ENCODE measurements around the gene APOL4. TPM values are rescaled to one million over a fixed set of nuclear protein-coding genes. Genes with fewer than 3 reads are reported as not detected.
"Not testable (repeated sequence)": the region's sequence is repeated elsewhere in the genome, so short reads cannot be mapped to it uniquely, and the experiment has no call there.

The APOL4 gene
- total RNA-seq, 1 experiment from 2014 or later: 0.31 TPM

DNA sequence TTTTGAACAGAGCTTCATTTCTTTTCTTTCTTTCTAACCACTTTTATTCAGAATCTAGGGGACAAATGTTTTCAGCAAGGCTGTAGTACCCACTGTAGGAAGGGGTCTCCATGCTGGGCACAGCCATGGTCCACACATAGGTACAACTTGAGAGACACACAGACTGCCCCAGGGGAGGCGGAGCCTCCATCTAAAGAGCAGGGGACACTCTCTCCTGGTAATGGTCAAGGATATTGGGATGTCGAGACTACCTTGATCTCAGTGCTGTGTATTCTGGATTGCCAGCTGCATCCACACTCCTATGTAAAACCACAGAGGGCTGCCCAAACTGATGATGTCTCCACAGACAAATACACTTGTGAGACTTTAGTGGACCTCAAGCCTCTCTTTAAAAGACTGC, 38.1 kb downstream of the APOL4 start:
- Mint-ChIP-seq H3K9me3 (peaks cover 9% of the 10 kb centered on the region), H3K27me3 (ENCODE audit: low read depth) (no peaks in the 10 kb centered on the region), H3K36me3 (no peaks in the 10 kb centered on the region), H3K4me1 (peaks cover 34% of the 10 kb centered on the region), H3K4me3 (no peak overlapping the region), H3K27ac (no peak overlapping the region)
- TF ChIP-seq ESRRA (CRISPR knock-in tag; IDR thresholded peaks at IDR 0.05; ENCODE audit: borderline replicate concordance): no peak
- no peak for TF ChIP-seq SOX15 (CRISPR knock-in tag; IDR thresholded peaks at IDR 0.05)
- CTCF ChIA-PET: interaction anchor here (0.8 to 2.4 kb wide), 6 partner anchors 8 to 123 kb away, joined by 3 to 6 read pairs (median 4); partner anchors contain the start of gene APOL2
- POLR2A ChIA-PET: no interaction called here
- DNase-seq (ENCODE audit: low spot score) (no peak), ATAC-seq (no peak)

DNA sequence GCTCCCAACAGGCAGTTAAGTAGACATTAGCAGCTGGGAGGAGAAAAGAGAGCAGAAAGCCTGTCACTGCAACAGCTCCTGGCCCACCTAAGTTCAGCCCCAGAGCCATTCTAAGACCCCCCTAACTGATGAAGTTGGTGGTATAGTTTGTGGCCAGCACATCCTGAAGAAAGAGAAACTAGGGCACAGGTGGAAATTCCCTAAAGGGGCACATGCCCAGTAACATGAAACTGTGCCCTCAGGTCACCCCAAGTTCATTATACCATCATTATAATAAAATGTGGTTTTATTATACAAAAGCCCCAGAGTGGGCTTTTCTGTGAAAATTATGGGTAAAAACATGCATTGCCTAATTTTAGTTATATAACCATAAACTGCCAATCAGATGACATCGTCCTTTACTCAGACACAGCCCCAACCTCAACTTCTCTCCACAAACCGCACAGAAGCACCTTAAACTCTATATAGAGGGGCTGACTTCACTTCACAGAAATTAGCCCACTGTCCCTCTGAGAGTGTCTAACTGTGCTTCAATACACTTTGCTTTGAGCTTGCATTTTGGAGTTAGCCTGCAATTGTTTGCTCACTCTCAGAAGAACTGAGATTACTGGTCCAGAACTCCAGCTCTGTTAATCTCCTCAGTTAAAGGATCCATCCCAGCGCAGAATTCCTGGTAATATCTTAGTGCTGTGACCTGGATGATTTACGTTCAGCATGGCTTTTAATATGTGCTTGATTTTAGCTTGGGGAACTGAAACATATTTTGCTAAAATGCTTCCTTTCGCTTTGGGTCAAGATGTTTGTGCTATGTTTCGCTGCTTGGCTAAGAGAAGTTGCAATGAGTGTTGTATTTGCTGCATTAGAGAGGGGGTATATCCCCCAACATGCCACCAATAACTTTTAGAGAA, 39.2 kb downstream of the APOL4 start:
- ChIA-PET POLR2A (no interaction called here), CTCF (interaction anchor here (1.0 to 2.4 kb wide), 5 partner anchors 9 to 124 kb away, joined by 3 to 6 read pairs (median 3); no protein-coding TSS in a partner anchor)
- Mint-ChIP-seq H3K9me3 (peaks cover 7% of the 10 kb centered on the region), H3K4me1 (peaks cover 27% of the 10 kb centered on the region), H3K27ac (no peak overlapping the region), H3K27me3 (ENCODE audit: low read depth) (no peaks in the 10 kb centered on the region), H3K4me3 (no peak overlapping the region), H3K36me3 (no peaks in the 10 kb centered on the region)
- ATAC-seq (no peak), DNase-seq (ENCODE audit: low spot score) (no peak)
- no peak for TF ChIP-seq ZNF121 (CRISPR knock-in tag; IDR thresholded peaks at IDR 0.05)
- TF ChIP-seq NFATC4 (CRISPR knock-in tag; IDR thresholded peaks at IDR 0.05): no peak
- no peak for TF ChIP-seq ESRRA (CRISPR knock-in tag; IDR thresholded peaks at IDR 0.05; ENCODE audit: borderline replicate concordance)
- no peak for TF ChIP-seq TCF7 (CRISPR knock-in tag; IDR thresholded peaks at IDR 0.05; ENCODE audit: low read depth)
- TF ChIP-seq, protein P1, sequence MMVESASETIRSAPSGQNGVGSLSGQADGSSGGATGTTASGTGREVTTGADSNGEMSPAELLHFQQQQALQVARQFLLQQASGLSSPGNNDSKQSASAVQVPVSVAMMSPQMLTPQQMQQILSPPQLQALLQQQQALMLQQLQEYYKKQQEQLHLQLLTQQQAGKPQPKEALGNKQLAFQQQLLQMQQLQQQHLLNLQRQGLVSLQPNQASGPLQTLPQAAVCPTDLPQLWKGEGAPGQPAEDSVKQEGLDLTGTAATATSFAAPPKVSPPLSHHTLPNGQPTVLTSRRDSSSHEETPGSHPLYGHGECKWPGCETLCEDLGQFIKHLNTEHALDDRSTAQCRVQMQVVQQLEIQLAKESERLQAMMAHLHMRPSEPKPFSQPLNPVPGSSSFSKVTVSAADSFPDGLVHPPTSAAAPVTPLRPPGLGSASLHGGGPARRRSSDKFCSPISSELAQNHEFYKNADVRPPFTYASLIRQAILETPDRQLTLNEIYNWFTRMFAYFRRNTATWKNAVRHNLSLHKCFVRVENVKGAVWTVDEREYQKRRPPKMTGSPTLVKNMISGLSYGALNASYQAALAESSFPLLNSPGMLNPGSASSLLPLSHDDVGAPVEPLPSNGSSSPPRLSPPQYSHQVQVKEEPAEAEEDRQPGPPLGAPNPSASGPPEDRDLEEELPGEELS (CRISPR knock-in tag; IDR thresholded peaks at IDR 0.05): no peak
- no peak for TF ChIP-seq GRHL2 (CRISPR knock-in tag; IDR thresholded peaks at IDR 0.05; ENCODE audit: insufficient replicate concordance, severe bottlenecking)
- TF ChIP-seq, protein P2, sequence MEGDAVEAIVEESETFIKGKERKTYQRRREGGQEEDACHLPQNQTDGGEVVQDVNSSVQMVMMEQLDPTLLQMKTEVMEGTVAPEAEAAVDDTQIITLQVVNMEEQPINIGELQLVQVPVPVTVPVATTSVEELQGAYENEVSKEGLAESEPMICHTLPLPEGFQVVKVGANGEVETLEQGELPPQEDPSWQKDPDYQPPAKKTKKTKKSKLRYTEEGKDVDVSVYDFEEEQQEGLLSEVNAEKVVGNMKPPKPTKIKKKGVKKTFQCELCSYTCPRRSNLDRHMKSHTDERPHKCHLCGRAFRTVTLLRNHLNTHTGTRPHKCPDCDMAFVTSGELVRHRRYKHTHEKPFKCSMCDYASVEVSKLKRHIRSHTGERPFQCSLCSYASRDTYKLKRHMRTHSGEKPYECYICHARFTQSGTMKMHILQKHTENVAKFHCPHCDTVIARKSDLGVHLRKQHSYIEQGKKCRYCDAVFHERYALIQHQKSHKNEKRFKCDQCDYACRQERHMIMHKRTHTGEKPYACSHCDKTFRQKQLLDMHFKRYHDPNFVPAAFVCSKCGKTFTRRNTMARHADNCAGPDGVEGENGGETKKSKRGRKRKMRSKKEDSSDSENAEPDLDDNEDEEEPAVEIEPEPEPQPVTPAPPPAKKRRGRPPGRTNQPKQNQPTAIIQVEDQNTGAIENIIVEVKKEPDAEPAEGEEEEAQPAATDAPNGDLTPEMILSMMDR (IDR thresholded peaks at IDR 0.05): no peak
- no peak for TF ChIP-seq CREB1 (CRISPR knock-in tag; IDR thresholded peaks at IDR 0.05)
- TF ChIP-seq, protein P3, sequence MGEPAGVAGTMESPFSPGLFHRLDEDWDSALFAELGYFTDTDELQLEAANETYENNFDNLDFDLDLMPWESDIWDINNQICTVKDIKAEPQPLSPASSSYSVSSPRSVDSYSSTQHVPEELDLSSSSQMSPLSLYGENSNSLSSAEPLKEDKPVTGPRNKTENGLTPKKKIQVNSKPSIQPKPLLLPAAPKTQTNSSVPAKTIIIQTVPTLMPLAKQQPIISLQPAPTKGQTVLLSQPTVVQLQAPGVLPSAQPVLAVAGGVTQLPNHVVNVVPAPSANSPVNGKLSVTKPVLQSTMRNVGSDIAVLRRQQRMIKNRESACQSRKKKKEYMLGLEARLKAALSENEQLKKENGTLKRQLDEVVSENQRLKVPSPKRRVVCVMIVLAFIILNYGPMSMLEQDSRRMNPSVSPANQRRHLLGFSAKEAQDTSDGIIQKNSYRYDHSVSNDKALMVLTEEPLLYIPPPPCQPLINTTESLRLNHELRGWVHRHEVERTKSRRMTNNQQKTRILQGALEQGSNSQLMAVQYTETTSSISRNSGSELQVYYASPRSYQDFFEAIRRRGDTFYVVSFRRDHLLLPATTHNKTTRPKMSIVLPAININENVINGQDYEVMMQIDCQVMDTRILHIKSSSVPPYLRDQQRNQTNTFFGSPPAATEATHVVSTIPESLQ (CRISPR knock-in tag; IDR thresholded peaks at IDR 0.05): no peak
- no peak for TF ChIP-seq MXD4 (CRISPR knock-in tag; IDR thresholded peaks at IDR 0.05; ENCODE audit: borderline replicate concordance)
- TF ChIP-seq NR1H2 (CRISPR knock-in tag; IDR thresholded peaks at IDR 0.05): no peak
- TF ChIP-seq TP53 (CRISPR knock-in tag; IDR thresholded peaks at IDR 0.05): no peak
- no peak for TF ChIP-seq ZNF138 (CRISPR knock-in tag; conservative IDR thresholded peaks at IDR 0.05)
- TF ChIP-seq TEAD1 (CRISPR knock-in tag; IDR thresholded peaks at IDR 0.05): no peak

DNA sequence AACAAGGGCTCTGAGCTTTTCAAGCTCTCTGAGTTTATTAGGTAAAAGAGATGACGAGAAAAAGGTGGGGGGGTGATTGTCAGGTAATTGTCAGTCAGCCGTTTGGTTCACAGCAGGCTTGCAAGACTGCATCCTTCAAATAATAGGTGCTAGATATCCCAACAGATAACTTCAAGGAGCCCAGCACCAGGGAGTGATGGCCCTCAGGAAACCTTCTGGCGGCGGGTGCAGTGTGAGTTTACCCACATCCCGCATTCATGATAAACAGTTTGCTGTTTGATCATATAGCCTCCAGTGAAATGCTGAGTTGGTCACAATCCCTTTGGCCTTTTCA, 39.8 kb downstream of the APOL4 start:
- CTCF ChIA-PET: interaction anchor here (1.1 to 2.4 kb wide), 2 partner anchors 10 to 17 kb away, joined by 3 to 6 read pairs; no protein-coding TSS in a partner anchor
- ATAC-seq; H3K27ac Mint-ChIP-seq; POLR2A ChIA-PET; H3K36me3 Mint-ChIP-seq; H3K4me3 Mint-ChIP-seq; H3K9me3 Mint-ChIP-seq; H3K27me3 Mint-ChIP-seq (ENCODE audit: low read depth); DNase-seq (ENCODE audit: low spot score): not testable (repeated sequence)
- H3K4me1 Mint-ChIP-seq: peaks cover 27% of the 10 kb centered on the region

Measured in WTC11 (cell line).